SK-N-SH treated with all-trans-retinoic acid at 6 μM for 48 hours (cell line): Measurements from ENCODE around the gene CILP2.

ENCODE experiments used
- TCF4 ChIP-seq: fragments of 250-450 bp; sonication (Bioruptor Pico); IDR thresholded peaks from 2 replicates; pipeline ENCODE4 v1.8.0; 2021; ENCODE audit warnings: mild to moderate bottlenecking, moderate library complexity, borderline replicate concordance
- ZFP3 ChIP-seq: fragments of 250-450 bp; sonication (Bioruptor Pico); IDR thresholded peaks from 2 replicates; pipeline ENCODE4 v1.5.0; 2020; ENCODE audit warnings: mild to moderate bottlenecking, moderate library complexity

DNA sequence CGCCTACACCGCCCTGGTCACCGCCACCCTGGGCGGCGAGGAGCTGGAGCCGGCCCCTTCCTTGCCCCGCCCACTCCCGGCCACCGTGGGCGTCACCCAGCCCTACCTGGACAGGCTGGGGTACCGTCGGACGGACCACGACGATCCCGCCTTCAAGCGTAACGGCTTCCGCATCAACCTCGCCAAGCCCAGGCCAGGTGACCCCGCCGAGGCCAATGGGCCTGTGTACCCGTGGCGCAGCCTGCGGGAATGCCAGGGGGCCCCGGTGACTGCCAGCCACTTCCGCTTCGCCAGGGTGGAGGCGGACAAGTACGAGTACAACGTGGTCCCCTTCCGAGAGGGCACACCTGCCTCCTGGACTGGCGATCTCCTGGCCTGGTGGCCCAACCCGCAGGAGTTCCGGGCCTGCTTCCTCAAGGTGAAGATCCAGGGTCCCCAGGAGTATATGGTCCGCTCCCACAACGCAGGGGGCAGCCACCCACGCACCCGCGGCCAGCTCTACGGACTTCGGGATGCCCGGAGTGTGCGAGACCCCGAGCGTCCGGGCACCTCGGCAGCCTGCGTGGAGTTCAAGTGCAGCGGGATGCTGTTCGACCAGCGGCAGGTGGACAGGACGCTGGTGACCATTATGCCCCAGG lies 7.0 kb downstream of the CILP2 start:
- no peak for TF ChIP-seq ZFP3 (CRISPR knock-in tag)
- TF ChIP-seq TCF4, result no peak
